Transverse colon (tissue), 3 donors: ENCODE measurements around the gene GEN1.

Experiments
- POLR2A ChIP-seq: fragments of 450-650 bp; IDR thresholded peaks from one replicate; pipeline ENCODE4 v1.6.1; 2016; ENCODE audit warnings: antibody characterized with exemption, mild to moderate bottlenecking, moderate library complexity
- TF ChIP-seq, protein P1 (sequence below), 5 experiments: fragments of 200-600 bp in 3 of 5; fragments of 450-650 bp in 2 of 5; sonication (generic) in 3 of 5; IDR thresholded peaks; 1 replicate in 2 of 5; 2 replicates in 3 of 5; pipeline ENCODE4 v1.5.1; 2016 to 2017; ENCODE audit warnings: antibody characterized with exemption in 5 of 5, inconsistent platforms in 3 of 5, mild to moderate bottlenecking in 2 of 5, moderate library complexity in 1 of 5

DNA sequence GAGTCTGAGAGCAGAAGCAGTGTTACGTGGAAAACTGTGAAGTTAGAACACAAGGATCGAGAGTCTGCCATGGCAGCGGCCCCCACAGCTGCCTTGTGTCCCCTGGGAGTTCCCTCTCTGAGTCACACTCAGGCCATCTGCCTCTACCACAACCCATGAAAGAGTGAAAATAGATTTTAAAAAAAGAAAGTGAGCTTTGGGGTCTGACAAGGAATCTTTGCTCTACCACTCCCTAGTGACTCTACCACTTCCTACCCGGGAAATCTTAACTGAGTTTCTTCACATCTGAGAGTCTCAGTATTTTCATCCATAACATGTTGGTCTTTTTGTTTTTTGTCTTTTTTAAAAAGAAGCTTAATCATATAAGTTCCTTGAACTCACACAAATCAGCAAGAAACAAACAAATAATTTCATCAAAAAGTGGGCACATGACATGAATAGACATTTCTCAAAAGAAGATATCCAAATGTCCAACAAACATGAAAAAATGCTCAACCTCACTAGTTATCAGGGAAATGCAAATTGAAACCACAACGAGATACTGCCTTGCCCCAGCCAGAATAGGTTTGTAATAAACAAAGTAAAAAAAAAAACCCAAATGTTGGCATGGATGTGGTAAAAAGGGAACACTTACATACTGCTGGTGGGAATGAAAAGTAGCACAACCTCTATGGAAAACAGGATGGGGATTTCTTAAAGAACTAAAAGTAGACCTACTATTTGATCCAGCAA lies 60.0 kb downstream of the GEN1 start:
- TF ChIP-seq, protein P1, sequence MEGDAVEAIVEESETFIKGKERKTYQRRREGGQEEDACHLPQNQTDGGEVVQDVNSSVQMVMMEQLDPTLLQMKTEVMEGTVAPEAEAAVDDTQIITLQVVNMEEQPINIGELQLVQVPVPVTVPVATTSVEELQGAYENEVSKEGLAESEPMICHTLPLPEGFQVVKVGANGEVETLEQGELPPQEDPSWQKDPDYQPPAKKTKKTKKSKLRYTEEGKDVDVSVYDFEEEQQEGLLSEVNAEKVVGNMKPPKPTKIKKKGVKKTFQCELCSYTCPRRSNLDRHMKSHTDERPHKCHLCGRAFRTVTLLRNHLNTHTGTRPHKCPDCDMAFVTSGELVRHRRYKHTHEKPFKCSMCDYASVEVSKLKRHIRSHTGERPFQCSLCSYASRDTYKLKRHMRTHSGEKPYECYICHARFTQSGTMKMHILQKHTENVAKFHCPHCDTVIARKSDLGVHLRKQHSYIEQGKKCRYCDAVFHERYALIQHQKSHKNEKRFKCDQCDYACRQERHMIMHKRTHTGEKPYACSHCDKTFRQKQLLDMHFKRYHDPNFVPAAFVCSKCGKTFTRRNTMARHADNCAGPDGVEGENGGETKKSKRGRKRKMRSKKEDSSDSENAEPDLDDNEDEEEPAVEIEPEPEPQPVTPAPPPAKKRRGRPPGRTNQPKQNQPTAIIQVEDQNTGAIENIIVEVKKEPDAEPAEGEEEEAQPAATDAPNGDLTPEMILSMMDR (IDR thresholded peaks at IDR 0.05) = no peak
- no peak for TF ChIP-seq POLR2A
